HG02840 (cell line): ENCODE results near the gene TMPO.
"Not testable (repeated sequence)": the region's sequence is repeated elsewhere in the genome, so short reads cannot be mapped to it uniquely, and the experiment has no call there.

Source experiments
- ATAC-seq: cut with Tn5 transposase; IDR thresholded peaks from one replicate; pipeline ENCODE4 v1.9.1; 2021; ENCODE audit warnings: mild to moderate bottlenecking, moderate library complexity, moderate number of reproducible peaks; ENCODE audit not compliant: unreplicated experiment, low FRiP score

Gene TMPO

GRCh38 chr12:98576795-98577194 is 61.4 kb downstream of the TMPO start:
- ATAC-seq: not testable (repeated sequence)

GRCh38 chr12:98578392-98578791 is 63.0 kb downstream of the TMPO start:
- no peak for ATAC-seq

DNA sequence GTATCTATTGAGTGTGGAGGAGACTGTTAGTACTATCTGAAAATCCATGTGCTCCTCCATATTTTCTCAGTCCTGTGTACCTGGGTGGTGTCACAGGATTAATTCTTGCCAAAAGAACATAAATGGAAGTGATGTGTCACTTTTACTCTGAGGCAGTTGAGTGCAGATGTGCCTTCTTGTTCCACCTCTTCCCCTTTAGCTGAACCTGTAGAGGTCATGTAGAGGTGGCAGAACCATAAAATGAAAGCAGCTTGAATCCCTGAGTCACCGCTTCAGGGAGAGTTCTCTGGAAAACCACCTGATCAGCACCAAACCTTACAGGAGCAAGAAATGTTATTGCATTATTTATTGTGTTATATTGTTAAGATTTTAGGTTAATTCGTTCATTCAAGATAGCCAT is 63.4 kb downstream of the TMPO start:
- no peak for ATAC-seq

DNA sequence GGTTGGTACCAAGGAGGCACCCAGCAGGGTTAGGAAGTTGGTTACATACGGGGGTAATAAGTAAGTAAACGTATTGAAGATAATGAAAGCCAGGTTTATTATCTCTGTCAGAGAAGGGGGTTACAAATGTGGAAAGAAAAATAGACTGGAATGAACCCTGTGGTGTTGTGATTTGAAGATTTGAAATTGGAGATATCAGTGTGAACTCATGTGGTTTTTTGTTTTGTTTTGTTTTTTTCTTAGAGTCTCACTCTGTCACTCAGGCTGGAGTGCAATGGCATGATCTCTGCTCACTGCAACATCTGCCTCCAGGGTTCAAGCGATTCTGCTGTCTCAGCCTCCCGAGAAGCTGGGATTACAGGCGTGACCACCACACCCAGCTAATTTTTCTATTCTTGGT is 64.0 kb downstream of the TMPO start:
- no peak for ATAC-seq

- ATAC-seq: no peak
These were observed 64.4 kb downstream of the TMPO start for GRCh38 chr12:98579835-98580234.

DNA sequence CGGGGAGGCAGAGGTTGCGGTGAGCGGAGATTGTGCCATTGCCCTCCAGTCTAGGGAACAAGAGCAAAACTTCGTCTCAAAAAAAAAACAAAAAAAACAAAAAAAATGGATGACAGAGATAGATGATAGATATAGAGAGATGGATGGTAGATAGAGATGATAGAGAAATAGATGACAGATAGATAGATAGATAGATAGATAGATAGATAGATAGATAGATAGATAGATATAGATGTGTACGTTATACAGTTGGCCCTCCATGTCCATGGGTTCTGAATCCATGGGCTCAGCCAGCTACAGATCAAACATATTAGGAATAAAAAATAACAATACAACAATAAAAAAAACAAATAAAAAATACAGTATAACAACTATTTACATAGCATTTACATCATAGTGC is 65.3 kb downstream of the TMPO start:
- ATAC-seq: no peak

DNA sequence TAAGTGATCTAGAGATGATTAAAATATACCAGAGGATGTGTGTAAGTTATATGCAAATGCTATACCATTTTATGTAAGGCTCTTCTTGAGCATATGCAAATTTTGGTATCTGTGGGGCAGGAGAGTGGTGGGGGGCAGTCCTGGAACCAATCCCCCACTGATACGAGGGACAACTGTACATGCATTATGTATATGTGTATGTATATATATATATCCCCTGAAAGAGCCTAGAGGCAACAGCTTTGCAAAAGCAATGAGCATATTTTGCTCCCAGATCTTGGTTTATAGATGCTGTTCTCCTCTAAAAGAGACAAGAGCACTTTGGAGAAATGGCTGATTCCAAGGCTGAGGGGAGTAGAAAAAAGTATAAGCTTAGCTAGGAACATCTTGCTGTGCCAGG is 65.7 kb downstream of the TMPO start:
- ATAC-seq: no peak

DNA sequence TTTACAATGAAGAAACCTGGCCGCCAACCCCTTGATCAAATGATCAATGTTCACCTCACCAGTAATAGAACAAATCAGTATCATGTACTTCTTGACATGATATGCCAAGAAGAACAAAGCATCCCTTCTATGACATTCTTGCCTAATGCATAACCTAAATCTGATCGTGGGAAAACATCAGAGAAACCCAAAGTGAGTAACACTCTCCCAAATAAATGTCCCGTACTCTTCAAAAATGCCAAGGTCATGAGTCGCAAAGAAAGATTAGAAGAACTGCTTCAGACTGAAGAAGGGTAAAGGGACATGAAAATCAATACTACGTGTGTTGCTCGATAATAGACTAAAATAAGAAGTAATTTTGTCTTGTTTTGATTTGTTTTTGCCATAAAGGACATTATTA is 66.7 kb downstream of the TMPO start:
- no peak for ATAC-seq

DNA sequence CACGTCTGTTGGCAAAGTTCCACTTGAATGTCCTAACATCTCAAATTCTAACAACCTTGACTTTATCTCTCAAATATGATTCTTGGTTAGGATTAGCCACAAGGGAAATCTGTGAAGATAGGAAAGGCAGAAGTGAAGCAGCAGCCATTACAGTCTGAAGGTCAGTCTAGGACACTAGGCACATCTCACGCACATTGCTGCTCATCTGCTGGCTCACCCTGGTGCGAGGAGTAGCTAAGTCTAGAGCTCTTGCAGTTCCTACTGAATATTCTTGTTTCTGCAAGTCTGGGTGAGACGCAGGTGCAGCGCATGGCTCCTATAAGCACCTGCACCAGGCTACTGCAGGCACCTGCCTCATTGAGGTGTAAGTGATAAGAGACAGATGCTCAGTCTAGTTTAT is 71.7 kb downstream of the TMPO start:
- ATAC-seq: no peak

- no peak for ATAC-seq
These were observed 75.8 kb downstream of the TMPO start for GRCh38 chr12:98591209-98591608.

DNA sequence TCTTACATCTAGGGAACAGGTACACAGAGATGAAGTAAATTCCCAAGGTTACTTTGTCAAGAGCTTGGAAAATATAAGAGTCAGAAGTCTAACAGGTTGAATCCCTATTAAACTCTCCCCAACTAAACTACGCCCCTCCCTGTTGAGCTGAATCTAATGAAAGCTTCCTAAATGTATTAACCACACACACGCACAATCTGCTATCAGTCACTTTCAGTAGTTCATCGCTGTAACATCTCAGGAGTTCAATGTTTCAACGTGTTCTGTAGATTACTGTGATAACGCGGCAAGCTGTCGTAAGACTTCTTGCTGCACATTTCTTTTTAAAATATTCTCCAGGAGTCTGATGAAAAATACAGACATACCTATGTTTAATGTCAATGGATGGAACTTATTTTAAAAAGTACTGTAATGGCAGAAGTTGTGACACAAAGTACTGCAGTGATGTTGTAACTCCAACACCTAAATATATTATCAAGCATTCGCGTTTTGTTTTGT is 77.5 kb downstream of the TMPO start:
- ATAC-seq: no peak

- peak; percentile 100 for ATAC-seq
These were observed 78.1 kb downstream of the TMPO start, which contains the start of gene SLC25A3 for GRCh38 chr12:98593351-98594049. TSS of gene SLC25A3 (plus strand) at chr12:98593686. CDS start at chr12:98593979, 293 bp downstream.

- ATAC-seq: peak; percentile 16
These were observed 78.9 kb downstream of the TMPO start for GRCh38 chr12:98594050-98594835.

- no peak for ATAC-seq
These were observed 80.0 kb downstream of the TMPO start for GRCh38 chr12:98595243-98595988.

- ATAC-seq: not testable (repeated sequence)
These were observed 81.9 kb downstream of the TMPO start for GRCh38 chr12:98597313-98597712.
